ENCODE results near the gene SDK1. TPM values are rescaled to one million over a fixed set of nuclear protein-coding genes. Genes with fewer than 3 reads are reported as not detected.

The SDK1 gene
- total and polyA plus RNA-seq, 2 donors (not counting 3 experiments of a cell fraction or from before 2014, with no cell fraction given), result 1.6 to 3.9 TPM

DNA sequence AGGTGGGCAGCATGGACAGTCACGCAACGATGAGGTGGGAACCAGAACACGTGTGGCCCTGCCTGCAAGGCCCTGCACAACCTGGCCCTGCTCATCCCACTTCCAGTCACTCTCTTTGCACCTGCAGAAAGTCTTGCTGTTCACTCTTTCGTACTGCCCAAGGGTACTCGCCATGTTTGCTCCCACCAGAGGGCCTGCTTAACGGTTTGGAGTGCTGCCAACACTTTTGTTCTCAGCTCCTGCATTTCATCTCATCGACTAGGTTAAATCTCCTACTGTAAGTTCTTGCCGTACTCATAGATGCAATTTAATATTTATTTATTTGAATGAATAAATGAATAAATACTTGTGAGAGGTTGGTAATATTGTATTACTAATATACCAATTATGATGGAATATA is 315.3 kb downstream of the SDK1 start:
- CTCF ChIA-PET, result no interaction called here

GRCh38 chr7:3630081-3630480 is 329.0 kb downstream of the SDK1 start:
- Histone ChIP-seq H3K4me1 (ENCODE audit: control insufficient read depth, extremely low read depth, insufficient read depth, low read length) (no peaks in the 10 kb centered on the region), H3K4me2 (ENCODE audit: insufficient read depth, low read length) (no peak overlapping the region), H3K4me3 (replicated peaks in 1 of 3; ENCODE audit: insufficient read depth in 1 of 3, low read depth in 1 of 3, low read length in 3 of 3) (no peak overlapping the region), H3K79me2 (ENCODE audit: control insufficient read depth, insufficient read depth, low read length) (no peaks in the 10 kb centered on the region), H4K20me1 (replicated peaks; ENCODE audit: control insufficient read depth, extremely low read depth, insufficient read depth, low read length) (no peaks in the 10 kb centered on the region), H2AFZ (ENCODE audit: low read depth, low read length) (no peak overlapping the region), H3K36me3 (ENCODE audit: control insufficient read depth in 2 of 2, extremely low read depth in 1 of 2, insufficient read depth in 2 of 2, low read length in 2 of 2) (no peaks in the 10 kb centered on the region), H3K27ac (ENCODE audit: insufficient read depth, low read depth, low read length) (no peak overlapping the region), H3K27me3 (ENCODE audit: control insufficient read depth in 2 of 2, insufficient read depth in 2 of 2, low read length in 2 of 2) (no peaks in the 10 kb centered on the region), H3K9me1 (replicated peaks; ENCODE audit: control insufficient read depth, extremely low read depth, insufficient read depth, low read length) (no peaks in the 10 kb centered on the region), H3K9ac (replicated peaks; ENCODE audit: extremely low read depth, insufficient read depth, low read length) (no peak overlapping the region), H3K9me3 (replicated peaks; ENCODE audit: control insufficient read depth, insufficient read depth, low read length) (no peaks in the 10 kb centered on the region)
- BruUV-seq (replicated peaks), result no TSS peak
- POLR2A ChIA-PET, result no interaction called here
- dilution Hi-C loops (cut with MboI; ENCODE audit: extremely low pct_ligation_motif_present, low sequenced_read_pairs), result no loop called here
- no peak for TF ChIP-seq POLR2AphosphoS5 (IDR thresholded peaks at IDR 0.05; ENCODE audit: insufficient read depth, low read depth, low read length)
- no peak for TF ChIP-seq CTCF (IDR thresholded peaks at IDR 0.05; ENCODE audit: extremely low read depth in 1 of 2, insufficient read depth in 1 of 2, low read depth in 1 of 2, low read length in 2 of 2)
- no peak for TF ChIP-seq GATA2 (IDR thresholded peaks at IDR 0.05; ENCODE audit: insufficient read depth, insufficient read length, low read depth, low read length)
- no peak for TF ChIP-seq EZH2 (IDR thresholded peaks at IDR 0.05; ENCODE audit: borderline replicate concordance, low read depth, low read length, severe bottlenecking)
- no peak for TF ChIP-seq MAX (IDR thresholded peaks at IDR 0.05; ENCODE audit: insufficient read depth, insufficient read length)
- no peak for TF ChIP-seq FOS (IDR thresholded peaks at IDR 0.05; ENCODE audit: borderline replicate concordance, insufficient read depth, low read length)
- TF ChIP-seq JUN (IDR thresholded peaks at IDR 0.05; ENCODE audit: borderline replicate concordance, insufficient read depth, insufficient read length, low read depth), result no peak
- no peak for TF ChIP-seq MYC (IDR thresholded peaks at IDR 0.05; ENCODE audit: low read depth, low read length)
- TF ChIP-seq POLR2A (IDR thresholded peaks at IDR 0.05; ENCODE audit: low read depth, low read length), result no peak
- CTCF ChIA-PET, result interaction anchor here (2.2 kb wide), 1 partner anchor 11 kb away, joined by 6 read pairs; no protein-coding TSS in a partner anchor
- intact Hi-C loops (cut with micrococcal nuclease), result no loop called here
- DNase-seq (ENCODE audit: low read depth, low spot score) (no peak), FAIRE-seq (no peak)

More for the DNA sequence above, 315.3 kb downstream of the SDK1 start:
- Histone ChIP-seq H2AFZ (ENCODE audit: low read depth, low read length) (no peak overlapping the region), H3K79me2 (ENCODE audit: control insufficient read depth, insufficient read depth, low read length) (no peaks in the 10 kb centered on the region), H3K4me1 (ENCODE audit: control insufficient read depth, extremely low read depth, insufficient read depth, low read length) (no peaks in the 10 kb centered on the region), H3K9me1 (replicated peaks; ENCODE audit: control insufficient read depth, extremely low read depth, insufficient read depth, low read length) (no peaks in the 10 kb centered on the region), H3K27ac (ENCODE audit: insufficient read depth, low read depth, low read length) (no peak overlapping the region), H3K4me2 (ENCODE audit: insufficient read depth, low read length) (no peak overlapping the region), H3K27me3 (ENCODE audit: control insufficient read depth in 2 of 2, insufficient read depth in 2 of 2, low read length in 2 of 2) (no peaks in the 10 kb centered on the region), H4K20me1 (replicated peaks; ENCODE audit: control insufficient read depth, extremely low read depth, insufficient read depth, low read length) (no peaks in the 10 kb centered on the region), H3K36me3 (ENCODE audit: control insufficient read depth in 2 of 2, extremely low read depth in 1 of 2, insufficient read depth in 2 of 2, low read length in 2 of 2) (no peaks in the 10 kb centered on the region), H3K9ac (replicated peaks; ENCODE audit: extremely low read depth, insufficient read depth, low read length) (no peak overlapping the region), H3K9me3 (replicated peaks; ENCODE audit: control insufficient read depth, insufficient read depth, low read length) (no peaks in the 10 kb centered on the region), H3K4me3 (replicated peaks in 1 of 3; ENCODE audit: insufficient read depth in 1 of 3, low read depth in 1 of 3, low read length in 3 of 3) (no peak overlapping the region)
- dilution Hi-C loops (cut with MboI; ENCODE audit: extremely low pct_ligation_motif_present, low sequenced_read_pairs), result no loop called here
- FAIRE-seq (no peak), DNase-seq (ENCODE audit: low read depth, low spot score) (no peak)
- POLR2A ChIA-PET, result no interaction called here
- TF ChIP-seq JUN (IDR thresholded peaks at IDR 0.05; ENCODE audit: borderline replicate concordance, insufficient read depth, insufficient read length, low read depth), result no peak
- TF ChIP-seq MYC (IDR thresholded peaks at IDR 0.05; ENCODE audit: low read depth, low read length), result no peak
- no peak for TF ChIP-seq FOS (IDR thresholded peaks at IDR 0.05; ENCODE audit: borderline replicate concordance, insufficient read depth, low read length)
- no peak for TF ChIP-seq GATA2 (IDR thresholded peaks at IDR 0.05; ENCODE audit: insufficient read depth, insufficient read length, low read depth, low read length)
- TF ChIP-seq EZH2 (IDR thresholded peaks at IDR 0.05; ENCODE audit: borderline replicate concordance, low read depth, low read length, severe bottlenecking), result no peak
- no peak for TF ChIP-seq POLR2AphosphoS5 (IDR thresholded peaks at IDR 0.05; ENCODE audit: insufficient read depth, low read depth, low read length)
- BruUV-seq (replicated peaks), result no TSS peak
- intact Hi-C loops (cut with micrococcal nuclease), result no loop called here

Measured in endothelial cell of umbilical vein (primary cell).